ENCODE results near the gene MAPKAP1.

- TF ChIP-seq POLR2A (IDR thresholded peaks at IDR 0.05): no peak
- no peak for TF ChIP-seq CTCF (IDR thresholded peaks at IDR 0.05)
Measured at GRCh38 chr9:125559194-125559593, 147.8 kb downstream of the MAPKAP1 start.

Measured in Peyer's patch (tissue), 4 donors.